WTC11 (cell line): ENCODE measurements around the gene SDR9C7. TPM values are rescaled to one million over a fixed set of nuclear protein-coding genes. Genes with fewer than 3 reads are reported as not detected.

Source experiments
- ATAC-seq: fragments of 200-7000 bp; cut with Tn5 transposase; 2 replicates; pipeline ENCODE4 v1.10.0; 2021; ENCODE audit warnings: mild to moderate bottlenecking, moderate library complexity
- CTCF ChIA-PET: fragments of 300-600 bp; sonication (Branson Sonifier 250); formaldehyde crosslinking; loops from one replicate; lab custom pipeline; 2021; ENCODE audit warnings: antibody characterized with exemption; lab: Charles Lee
- POLR2A ChIA-PET: fragments of 350-600 bp; sonication (Branson Sonifier 250); formaldehyde crosslinking; loops from one replicate; lab custom pipeline; 2021; ENCODE audit warnings: antibody characterized with exemption; lab: Charles Lee
- DNase-seq: peaks from one replicate; pipeline ENCODE4 v3.0.0; 2021; ENCODE audit warnings: low spot score
- H3K27ac Mint-ChIP-seq: 2 replicates; pipeline ENCODE4 v1.8.0; 2021; ENCODE audit warnings: mixed read lengths
- H3K27me3 Mint-ChIP-seq: 2 replicates; pipeline ENCODE4 v1.8.0; 2021; ENCODE audit warnings: low read depth, mild to moderate bottlenecking, moderate library complexity, mixed read lengths
- H3K36me3 Mint-ChIP-seq: 2 replicates; pipeline ENCODE4 v1.8.0; 2021; ENCODE audit warnings: mixed read lengths
- H3K4me1 Mint-ChIP-seq: 2 replicates; pipeline ENCODE4 v1.8.0; 2022; ENCODE audit warnings: mixed read lengths
- H3K4me3 Mint-ChIP-seq: 2 replicates; pipeline ENCODE4 v1.8.0; 2021; ENCODE audit warnings: mild to moderate bottlenecking, moderate library complexity, mixed read lengths
- H3K9me3 Mint-ChIP-seq: 2 replicates; pipeline ENCODE4 v1.8.0; 2021; ENCODE audit warnings: mixed read lengths
- ATF6 ChIP-seq: sonication (generic); formaldehyde crosslinking; IDR thresholded peaks from 2 replicates; pipeline ENCODE4 v1.8.1; 2023; ENCODE audit warnings: mild to moderate bottlenecking, missing genetic modification reagents
- CTCF ChIP-seq: fragments of 200-600 bp; IDR thresholded peaks from 2 replicates; pipeline ENCODE4 v1.8.0; 2022; ENCODE audit warnings: antibody characterized with exemption
- FOXK1 ChIP-seq: sonication (generic); formaldehyde crosslinking; IDR thresholded peaks from 2 replicates; pipeline ENCODE4 v1.8.0; 2022; ENCODE audit warnings: mild to moderate bottlenecking, moderate library complexity, missing genetic modification reagents
- GRHL2 ChIP-seq: fragments of 250-450 bp; sonication (Bioruptor Pico); IDR thresholded peaks from 2 replicates; pipeline ENCODE4 v1.8.0; 2022; ENCODE audit warnings: mild to moderate bottlenecking, moderate library complexity; ENCODE audit not compliant: insufficient replicate concordance, severe bottlenecking
- JUN ChIP-seq: sonication (generic); formaldehyde crosslinking; IDR thresholded peaks from 2 replicates; pipeline ENCODE4 v1.8.0; 2023; ENCODE audit warnings: mild to moderate bottlenecking, missing genetic modification reagents
- KAT7 ChIP-seq: sonication (generic); formaldehyde crosslinking; IDR thresholded peaks from 2 replicates; pipeline ENCODE4 v1.8.1; 2023; ENCODE audit warnings: missing genetic modification reagents, mild to moderate bottlenecking, borderline replicate concordance
- NFATC4 ChIP-seq: fragments of 250-450 bp; sonication (Bioruptor Pico); IDR thresholded peaks from 2 replicates; pipeline ENCODE4 v1.9.0; 2021; ENCODE audit warnings: mild to moderate bottlenecking
- NFE2L1 ChIP-seq: sonication (generic); formaldehyde crosslinking; IDR thresholded peaks from 2 replicates; pipeline ENCODE4 v1.8.1; 2023; ENCODE audit warnings: missing genetic modification reagents
- NR3C1 ChIP-seq: sonication (generic); formaldehyde crosslinking; conservative IDR thresholded peaks from 2 replicates; pipeline ENCODE4 v1.8.1; 2023; ENCODE audit warnings: low read depth, mild to moderate bottlenecking, missing genetic modification reagents
- RELA ChIP-seq: sonication (generic); formaldehyde crosslinking; IDR thresholded peaks from 2 replicates; pipeline ENCODE4 v1.8.1; 2022; ENCODE audit warnings: missing genetic modification reagents, mild to moderate bottlenecking, borderline replicate concordance
- RORB ChIP-seq: fragments of 250-450 bp; sonication (Bioruptor Pico); IDR thresholded peaks from 2 replicates; pipeline ENCODE4 v1.9.0; 2021; ENCODE audit warnings: mild to moderate bottlenecking
- SMAD4 ChIP-seq: sonication (generic); formaldehyde crosslinking; IDR thresholded peaks from 2 replicates; pipeline ENCODE4 v1.8.0; 2022; ENCODE audit warnings: mild to moderate bottlenecking, missing genetic modification reagents
- ZNF281 ChIP-seq: sonication (generic); formaldehyde crosslinking; IDR thresholded peaks from 2 replicates; pipeline ENCODE4 v1.8.0; 2023; ENCODE audit warnings: mild to moderate bottlenecking, missing genetic modification reagents
- ZNF423 ChIP-seq: fragments of 250-450 bp; sonication (Bioruptor Pico); IDR thresholded peaks from 2 replicates; pipeline ENCODE4 v2.1.2; 2022; ENCODE audit warnings: mild to moderate bottlenecking, moderate library complexity
- total RNA-seq: library from RNA; stranded (reverse); gene quantifications from 3 replicates; pipeline ENCODE4 v1.2.3, GENCODE V29; 2021
- TF ChIP-seq, protein P1 (sequence below): sonication (generic); formaldehyde crosslinking; conservative IDR thresholded peaks from 2 replicates; pipeline ENCODE4 v1.8.1; 2023; ENCODE audit warnings: mild to moderate bottlenecking, low read depth, missing genetic modification reagents, moderate library complexity

The SDR9C7 gene
- total RNA-seq, 1 experiment from 2014 or later, result not detected

- H3K27ac Mint-ChIP-seq, result no peak overlapping the region
- peaks cover 18% of the 10 kb centered on the region for H3K36me3 Mint-ChIP-seq
- peaks cover 57% of the 10 kb centered on the region for H3K9me3 Mint-ChIP-seq
- DNase-seq (no peak), ATAC-seq (no peak)
- CTCF ChIA-PET, result no interaction called here
- H3K27me3 Mint-ChIP-seq, result peaks cover 49% of the 10 kb centered on the region
- POLR2A ChIA-PET, result no interaction called here
- no peaks in the 10 kb centered on the region for H3K4me1 Mint-ChIP-seq
- no peak overlapping the region for H3K4me3 Mint-ChIP-seq
- TF ChIP-seq ZNF281 (CRISPR knock-in tag), result no peak
- TF ChIP-seq SMAD4 (CRISPR knock-in tag), result no peak
- TF ChIP-seq CTCF, result no peak
- no peak for TF ChIP-seq RELA (CRISPR knock-in tag)
- TF ChIP-seq, protein P1, sequence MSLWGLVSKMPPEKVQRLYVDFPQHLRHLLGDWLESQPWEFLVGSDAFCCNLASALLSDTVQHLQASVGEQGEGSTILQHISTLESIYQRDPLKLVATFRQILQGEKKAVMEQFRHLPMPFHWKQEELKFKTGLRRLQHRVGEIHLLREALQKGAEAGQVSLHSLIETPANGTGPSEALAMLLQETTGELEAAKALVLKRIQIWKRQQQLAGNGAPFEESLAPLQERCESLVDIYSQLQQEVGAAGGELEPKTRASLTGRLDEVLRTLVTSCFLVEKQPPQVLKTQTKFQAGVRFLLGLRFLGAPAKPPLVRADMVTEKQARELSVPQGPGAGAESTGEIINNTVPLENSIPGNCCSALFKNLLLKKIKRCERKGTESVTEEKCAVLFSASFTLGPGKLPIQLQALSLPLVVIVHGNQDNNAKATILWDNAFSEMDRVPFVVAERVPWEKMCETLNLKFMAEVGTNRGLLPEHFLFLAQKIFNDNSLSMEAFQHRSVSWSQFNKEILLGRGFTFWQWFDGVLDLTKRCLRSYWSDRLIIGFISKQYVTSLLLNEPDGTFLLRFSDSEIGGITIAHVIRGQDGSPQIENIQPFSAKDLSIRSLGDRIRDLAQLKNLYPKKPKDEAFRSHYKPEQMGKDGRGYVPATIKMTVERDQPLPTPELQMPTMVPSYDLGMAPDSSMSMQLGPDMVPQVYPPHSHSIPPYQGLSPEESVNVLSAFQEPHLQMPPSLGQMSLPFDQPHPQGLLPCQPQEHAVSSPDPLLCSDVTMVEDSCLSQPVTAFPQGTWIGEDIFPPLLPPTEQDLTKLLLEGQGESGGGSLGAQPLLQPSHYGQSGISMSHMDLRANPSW (CRISPR knock-in tag), result no peak
- TF ChIP-seq JUN (CRISPR knock-in tag), result no peak
- no peak for TF ChIP-seq ATF6
- no peak for TF ChIP-seq NFATC4 (CRISPR knock-in tag)
Observed at GRCh38 chr12:56958422-56958821, 24.2 kb upstream of the SDR9C7 start.

DNA sequence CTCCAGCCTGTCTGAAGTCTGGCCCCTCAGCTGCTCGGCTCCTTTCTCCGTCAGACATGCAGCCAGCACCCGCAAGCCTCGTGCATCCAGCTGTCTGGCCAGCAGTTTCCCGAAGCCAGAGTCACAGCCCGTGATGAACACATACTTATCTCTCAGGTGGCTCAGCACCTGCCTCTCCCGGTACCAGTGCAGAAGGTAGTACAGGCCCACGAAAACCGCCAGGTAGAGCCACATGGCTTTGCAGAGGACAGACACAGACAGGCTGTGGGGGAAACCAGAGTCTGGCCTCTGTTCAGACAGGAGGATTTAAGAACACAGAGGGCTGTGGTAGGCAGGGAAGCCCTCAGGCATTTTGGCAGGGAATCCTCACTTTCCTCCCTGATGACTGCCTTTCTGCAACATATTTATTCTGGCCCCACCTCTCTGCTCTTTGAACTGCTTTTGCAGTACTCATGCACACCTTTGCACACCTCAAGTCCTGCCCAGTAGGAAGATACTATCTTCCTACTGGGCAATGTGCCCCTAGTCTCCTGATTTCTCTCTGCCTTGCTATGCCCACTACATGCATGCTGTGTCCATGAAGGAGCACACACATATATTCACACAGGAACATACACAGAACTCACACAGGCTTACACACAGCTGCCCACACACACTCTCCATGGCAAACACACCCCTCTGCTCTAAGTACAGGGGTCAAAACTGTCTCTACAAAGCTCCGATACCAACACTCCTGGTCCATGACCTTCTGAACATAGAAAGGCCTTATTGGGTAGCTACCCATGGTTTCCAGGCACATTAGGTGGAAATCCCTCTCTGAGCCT is 23.2 kb upstream of the SDR9C7 start, which contains the start of gene RDH16:
Gene RDH16 (minus strand): TSS at position 380 of the 824 bp plus-strand sequence. CDS start 146 bp downstream, at position 234.
- Mint-ChIP-seq H3K27ac (no peak within 1 kb of the TSS), H3K9me3 (peaks cover 57% of the 10 kb centered on the region), H3K4me1 (no peaks in the 10 kb centered on the region), H3K36me3 (peaks cover 15% of the 10 kb centered on the region), H3K27me3 (peaks cover 50% of the 10 kb centered on the region), H3K4me3 (no peak within 1 kb of the TSS)
- TF ChIP-seq NFE2L1 (CRISPR knock-in tag), result no peak
- TF ChIP-seq ZNF423 (CRISPR knock-in tag), result no peak
- no peak for TF ChIP-seq KAT7 (CRISPR knock-in tag)
- no peak for TF ChIP-seq NR3C1 (CRISPR knock-in tag)
- TF ChIP-seq FOXK1 (CRISPR knock-in tag), result no peak
- TF ChIP-seq GRHL2, result no peak
- no peak for TF ChIP-seq RORB (CRISPR knock-in tag)
- CTCF ChIA-PET, result no interaction called here
- ATAC-seq (no peak), DNase-seq (no peak)
- POLR2A ChIA-PET, result no interaction called here
